DOHH2 (cell line): ENCODE data around the gene FADS3.

Source experiments
- H3F3A ChIP-seq: fragments of 200-600 bp; sonication (generic), shearing (Covaris generic); 2 replicates; pipeline ENCODE4 v1.6.0; 2016; ENCODE audit warnings: antibody characterized with exemption, mild to moderate bottlenecking; ENCODE audit not compliant: control insufficient read depth, insufficient read depth
- H3K27ac ChIP-seq: fragments of 200-600 bp; sonication (generic); 2 replicates; pipeline ENCODE4 v1.5.1; 2014; ENCODE audit warnings: low read depth, mild to moderate bottlenecking, low read length, moderate library complexity
- H3K27me3 ChIP-seq: fragments of 200-600 bp; sonication (generic); 2 replicates; pipeline ENCODE4 v1.6.1; 2014; ENCODE audit warnings: mild to moderate bottlenecking, low read length, mixed read lengths; ENCODE audit not compliant: control insufficient read depth
- H3K36me3 ChIP-seq: fragments of 200-600 bp; sonication (generic); 2 replicates; pipeline ENCODE4 v1.6.1; 2014; ENCODE audit warnings: mild to moderate bottlenecking, low read length, moderate library complexity, mixed read lengths; ENCODE audit not compliant: control insufficient read depth
- H3K4me1 ChIP-seq: fragments of 200-600 bp; sonication (generic); 2 replicates; pipeline ENCODE4 v1.6.1; 2014; ENCODE audit warnings: mild to moderate bottlenecking, low read length, mixed read lengths; ENCODE audit not compliant: control insufficient read depth
- H3K4me2 ChIP-seq: fragments of 200-600 bp; sonication (generic); 2 replicates; pipeline ENCODE4 v1.6.0; 2014; ENCODE audit warnings: mild to moderate bottlenecking, low read length, moderate library complexity
- H3K4me3 ChIP-seq: fragments of 200-600 bp; sonication (generic); 2 replicates; pipeline ENCODE4 v1.5.1; 2014; ENCODE audit warnings: mild to moderate bottlenecking, low read length, mixed read lengths
- H3K79me2 ChIP-seq: fragments of 200-600 bp; sonication (generic); 2 replicates; pipeline ENCODE4 v1.6.1; 2014; ENCODE audit warnings: mild to moderate bottlenecking, low read length, mixed read lengths; ENCODE audit not compliant: control insufficient read depth
- H3K9me2 ChIP-seq: fragments of 200-600 bp; sonication (generic); replicated peaks from 2 replicates; pipeline ENCODE4 v1.6.1; 2014; ENCODE audit warnings: mild to moderate bottlenecking, low read length, mixed read lengths; ENCODE audit not compliant: control insufficient read depth
- H3K9me3 ChIP-seq: fragments of 200-600 bp; sonication (generic); 2 replicates; pipeline ENCODE4 v1.6.1; 2014; ENCODE audit warnings: antibody characterized with exemption, low read length, mixed read lengths; ENCODE audit not compliant: control insufficient read depth, insufficient read depth
- H4K20me1 ChIP-seq: fragments of 200-600 bp; sonication (generic); 2 replicates; pipeline ENCODE4 v1.6.0; 2014; ENCODE audit warnings: low read depth, mild to moderate bottlenecking, antibody characterized with exemption, low read length, moderate library complexity; ENCODE audit not compliant: control insufficient read depth, insufficient read depth
- EZH2phosphoT487 ChIP-seq: fragments of 200-600 bp; sonication (generic); IDR thresholded peaks from 2 replicates; pipeline ENCODE4 v1.6.1; 2017; ENCODE audit warnings: borderline replicate concordance, mild to moderate bottlenecking, antibody characterized with exemption, low read length, moderate library complexity, mixed read lengths
- TF ChIP-seq, protein P1 (sequence below): fragments of 200-600 bp; sonication (generic); IDR thresholded peaks from one replicate; pipeline ENCODE4 v1.5.1; 2014; ENCODE audit warnings: antibody characterized with exemption, mild to moderate bottlenecking, low read depth, low read length; ENCODE audit not compliant: poor library complexity, severe bottlenecking

The FADS3 gene

DNA sequence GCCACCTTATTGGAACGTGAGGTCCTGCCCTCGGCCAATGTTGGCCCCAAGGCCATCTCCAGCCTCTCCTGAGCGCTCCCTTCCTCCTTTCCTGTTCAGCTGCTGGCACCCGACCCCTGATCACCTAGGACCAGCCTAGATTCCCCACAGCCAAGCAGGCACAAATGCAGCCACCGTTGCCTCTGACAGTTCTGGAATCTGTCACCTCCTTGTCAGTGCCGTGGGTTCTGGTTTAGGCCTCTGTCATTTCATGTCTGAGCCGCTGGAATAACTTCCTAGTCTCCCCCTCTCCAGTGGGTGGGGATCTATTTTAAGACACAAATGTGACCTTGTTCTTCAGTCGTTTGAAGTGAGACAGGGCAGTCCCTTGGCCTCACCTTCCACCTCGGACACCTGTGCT lies 29.7 kb downstream of the FADS3 start:
- Histone ChIP-seq H3K9me2 (no peaks in the 10 kb centered on the region), H3F3A (no peaks in the 10 kb centered on the region), H3K79me2 (no peaks in the 10 kb centered on the region), H3K36me3 (peaks cover 89% of the 10 kb centered on the region), H3K27me3 (no peaks in the 10 kb centered on the region), H3K4me3 (no peak overlapping the region), H3K9me3 (no peaks in the 10 kb centered on the region), H4K20me1 (peaks cover 4% of the 10 kb centered on the region), H3K4me2 (no peak overlapping the region), H3K4me1 (no peaks in the 10 kb centered on the region), H3K27ac (no peak overlapping the region)
- no peak for TF ChIP-seq EZH2phosphoT487
- TF ChIP-seq, protein P1, sequence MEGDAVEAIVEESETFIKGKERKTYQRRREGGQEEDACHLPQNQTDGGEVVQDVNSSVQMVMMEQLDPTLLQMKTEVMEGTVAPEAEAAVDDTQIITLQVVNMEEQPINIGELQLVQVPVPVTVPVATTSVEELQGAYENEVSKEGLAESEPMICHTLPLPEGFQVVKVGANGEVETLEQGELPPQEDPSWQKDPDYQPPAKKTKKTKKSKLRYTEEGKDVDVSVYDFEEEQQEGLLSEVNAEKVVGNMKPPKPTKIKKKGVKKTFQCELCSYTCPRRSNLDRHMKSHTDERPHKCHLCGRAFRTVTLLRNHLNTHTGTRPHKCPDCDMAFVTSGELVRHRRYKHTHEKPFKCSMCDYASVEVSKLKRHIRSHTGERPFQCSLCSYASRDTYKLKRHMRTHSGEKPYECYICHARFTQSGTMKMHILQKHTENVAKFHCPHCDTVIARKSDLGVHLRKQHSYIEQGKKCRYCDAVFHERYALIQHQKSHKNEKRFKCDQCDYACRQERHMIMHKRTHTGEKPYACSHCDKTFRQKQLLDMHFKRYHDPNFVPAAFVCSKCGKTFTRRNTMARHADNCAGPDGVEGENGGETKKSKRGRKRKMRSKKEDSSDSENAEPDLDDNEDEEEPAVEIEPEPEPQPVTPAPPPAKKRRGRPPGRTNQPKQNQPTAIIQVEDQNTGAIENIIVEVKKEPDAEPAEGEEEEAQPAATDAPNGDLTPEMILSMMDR: no peak

DNA sequence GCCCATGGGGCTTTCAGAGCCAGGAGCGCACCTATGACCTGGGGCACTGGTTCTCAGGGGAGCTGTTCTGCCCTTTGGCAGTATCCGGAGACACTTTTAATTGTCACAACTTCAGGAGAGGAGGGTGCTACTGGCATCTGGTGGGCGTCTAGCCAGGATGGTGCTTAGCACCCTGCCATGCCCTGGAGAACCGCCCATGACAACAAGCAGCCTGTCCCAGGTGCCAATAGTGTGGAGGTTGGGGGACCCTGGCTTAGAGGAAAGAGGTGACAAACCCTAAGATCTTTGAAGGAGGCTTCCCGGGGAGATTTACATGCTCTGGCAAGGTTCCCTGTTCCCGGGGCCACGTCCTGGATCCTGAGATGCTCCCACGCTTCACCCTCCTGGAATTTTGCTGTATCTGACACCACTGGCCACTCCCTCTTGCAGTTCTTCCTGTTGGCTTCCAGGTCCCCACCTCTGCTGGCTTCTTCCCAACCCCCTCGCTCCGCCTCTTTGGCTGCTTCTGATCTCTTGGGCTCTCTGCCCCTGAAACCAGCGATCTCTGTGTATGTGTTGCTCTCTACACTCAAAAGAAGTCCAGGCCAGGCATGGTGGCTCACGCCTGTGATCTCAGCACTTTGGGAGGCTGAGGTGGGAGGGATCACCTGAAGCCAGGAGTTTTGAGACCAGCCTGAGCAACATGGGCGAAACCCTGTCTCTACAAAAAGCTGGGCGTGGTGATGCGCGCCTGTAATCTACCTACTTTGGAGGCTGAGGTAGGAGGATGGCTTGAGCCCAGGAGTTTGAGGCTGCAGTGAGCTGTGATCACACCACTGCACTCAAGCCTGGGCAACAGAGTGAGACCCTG lies 31.1 kb downstream of the FADS3 start:
- no peak overlapping the region for H3K27ac ChIP-seq
- peaks cover 12% of the 10 kb centered on the region for H4K20me1 ChIP-seq
- no peaks in the 10 kb centered on the region for H3K9me3 ChIP-seq
- H3F3A ChIP-seq: no peaks in the 10 kb centered on the region
- TF ChIP-seq, protein P1: no peak
- no peak for TF ChIP-seq EZH2phosphoT487
- no peak overlapping the region for H3K4me2 ChIP-seq
- no peaks in the 10 kb centered on the region for H3K4me1 ChIP-seq
- H3K4me3 ChIP-seq: no peak overlapping the region
- no peaks in the 10 kb centered on the region for H3K27me3 ChIP-seq
- peaks cover 89% of the 10 kb centered on the region for H3K36me3 ChIP-seq
- H3K9me2 ChIP-seq: no peaks in the 10 kb centered on the region
- no peaks in the 10 kb centered on the region for H3K79me2 ChIP-seq

GRCh38 chr11:61855939-61856680 lies 35.2 kb downstream of the FADS3 start:
- Histone ChIP-seq H3K9me2 (no peaks in the 10 kb centered on the region), H3K4me2 (no peak overlapping the region), H3K27ac (no peak overlapping the region), H3K79me2 (peaks cover 12% of the 10 kb centered on the region), H3K4me3 (no peak overlapping the region), H3K36me3 (peaks cover 93% of the 10 kb centered on the region), H3K9me3 (no peaks in the 10 kb centered on the region), H3F3A (no peaks in the 10 kb centered on the region), H3K4me1 (no peaks in the 10 kb centered on the region), H4K20me1 (peaks cover 17% of the 10 kb centered on the region), H3K27me3 (no peaks in the 10 kb centered on the region)
- TF ChIP-seq, protein P1: no peak
- no peak for TF ChIP-seq EZH2phosphoT487
